Measurements from ENCODE around the gene N4BP3.
A peak's percentile ranks its signal among the peaks of the same experiment; 100 is the strongest.
"Not testable (repeated sequence)": the region's sequence is repeated elsewhere in the genome, so short reads cannot be mapped to it uniquely, and the experiment has no call there.

The N4BP3 gene

GRCh38 chr5:178074266-178074952, 38.9 kb upstream of the N4BP3 start:
- no peak overlapping the region for H3K4me3 ChIP-seq (ENCODE audit: low read depth, low read length)
- peak; percentile 7 for TF ChIP-seq CTCF (IDR thresholded peaks at IDR 0.05; ENCODE audit: insufficient read depth, low read depth, low read length, missing control alignments)
- DNase-seq (ENCODE audit: low read depth), result peak; percentile 24

DNA sequence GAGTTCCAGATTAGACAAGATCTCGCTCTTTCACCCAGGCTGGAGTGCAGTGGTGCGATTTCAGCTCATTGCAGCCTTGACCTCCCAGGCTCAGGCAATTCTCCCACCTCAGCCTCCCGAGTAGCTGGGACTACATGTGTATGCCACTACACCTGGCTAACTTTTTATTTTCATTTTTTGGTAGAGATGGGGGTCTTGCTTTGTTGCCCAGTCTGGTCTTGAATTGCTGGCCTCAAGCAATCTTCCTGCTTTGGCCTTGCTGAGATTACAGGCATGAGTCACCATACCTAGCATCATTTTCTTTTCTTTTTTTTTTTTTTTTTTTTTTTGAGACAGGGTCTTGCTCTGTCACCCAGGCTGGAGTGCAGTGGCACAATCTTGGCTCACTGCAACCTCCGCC, 36.4 kb upstream of the N4BP3 start:
- not testable (repeated sequence) for H3K4me3 ChIP-seq (ENCODE audit: low read depth, low read length); DNase-seq (ENCODE audit: low read depth)

DNA sequence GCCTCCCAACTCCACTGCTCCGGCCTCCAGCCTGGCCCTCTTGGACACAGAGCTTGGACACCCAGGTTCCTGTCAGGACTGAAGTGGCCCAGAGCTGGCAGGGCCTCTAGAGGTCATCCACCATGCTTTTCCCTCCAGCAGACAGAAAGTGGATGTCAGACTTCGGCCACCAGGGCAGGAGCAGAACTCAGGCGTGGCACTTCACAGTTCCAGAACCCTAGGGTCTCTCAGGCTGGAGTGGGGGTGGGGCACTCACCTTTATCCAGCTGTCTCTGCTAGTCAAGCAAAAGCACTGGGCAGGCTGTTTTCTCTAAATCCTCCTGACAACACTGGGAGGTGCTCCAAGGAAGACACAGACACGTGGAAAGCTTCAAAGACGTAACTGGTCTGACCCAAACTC, 35.6 kb upstream of the N4BP3 start:
- no peak overlapping the region for H3K4me3 ChIP-seq (ENCODE audit: low read depth, low read length)
- DNase-seq (ENCODE audit: low read depth), result no peak
- TF ChIP-seq CTCF (IDR thresholded peaks at IDR 0.05; ENCODE audit: insufficient read depth, low read depth, low read length, missing control alignments), result no peak

DNA sequence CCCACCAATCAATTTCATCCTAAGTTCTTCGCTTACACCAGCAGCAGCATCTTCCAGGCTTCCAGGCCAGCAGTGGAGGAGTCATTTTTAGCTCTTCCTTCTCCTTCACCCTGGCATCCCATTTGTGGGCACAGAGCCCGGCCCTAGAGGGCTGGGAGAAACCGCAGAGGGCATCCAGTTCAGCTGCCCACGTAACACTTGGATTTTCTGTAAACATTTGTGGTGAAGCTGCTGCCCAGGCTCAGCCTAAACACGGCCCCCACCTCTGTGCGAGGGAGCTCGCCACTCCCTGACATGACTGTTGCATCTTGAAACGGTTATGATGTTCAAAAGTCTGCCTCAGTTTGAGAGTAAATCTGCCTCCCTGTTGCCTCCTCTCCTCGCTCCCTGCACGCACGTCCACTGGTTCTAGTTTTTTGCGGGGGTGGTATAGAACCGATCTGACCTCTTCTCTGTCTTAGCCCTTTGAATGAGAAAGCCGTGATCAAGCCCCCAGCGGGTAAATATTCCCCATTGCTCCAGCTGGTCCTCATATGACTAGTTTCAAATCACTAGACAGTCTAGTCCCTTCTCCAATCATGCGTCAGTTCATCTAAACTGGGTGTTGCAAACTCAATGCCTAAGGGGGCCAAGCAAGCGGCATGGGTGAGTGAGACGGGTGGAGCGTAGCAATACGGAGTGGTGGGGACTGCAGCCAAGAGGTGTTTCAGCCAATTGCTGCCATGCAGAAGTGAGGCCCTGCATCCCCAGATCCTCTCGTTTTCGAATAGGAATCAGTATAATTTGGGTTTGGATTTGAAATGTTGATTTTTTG, 34.9 kb upstream of the N4BP3 start:
- no peak for DNase-seq (ENCODE audit: low read depth)
- H3K4me3 ChIP-seq (ENCODE audit: low read depth, low read length), result no peak overlapping the region
- no peak for TF ChIP-seq CTCF (IDR thresholded peaks at IDR 0.05; ENCODE audit: insufficient read depth, low read depth, low read length, missing control alignments)

DNA sequence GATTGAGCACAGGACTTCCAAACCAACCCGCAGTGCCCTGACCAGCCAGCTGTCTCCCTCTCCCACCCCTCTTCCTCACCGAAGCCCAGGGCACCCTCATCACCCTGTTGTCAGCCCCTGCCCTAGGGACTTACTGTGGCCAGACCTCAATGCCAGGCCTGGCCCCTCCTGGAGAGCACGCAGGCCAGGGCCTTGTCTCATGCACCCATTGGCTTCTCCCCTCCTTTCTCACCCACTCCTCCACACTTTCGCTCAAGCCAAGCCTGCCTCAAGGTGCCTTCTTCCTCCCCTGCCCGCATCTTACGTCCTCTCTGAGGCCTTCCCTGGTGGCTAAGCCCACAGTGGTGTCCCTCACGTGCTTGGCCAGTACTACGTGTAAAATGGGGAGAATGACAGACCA, 33.3 kb upstream of the N4BP3 start:
- TF ChIP-seq CTCF (IDR thresholded peaks at IDR 0.05; ENCODE audit: insufficient read depth, low read depth, low read length, missing control alignments), result no peak
- H3K4me3 ChIP-seq (ENCODE audit: low read depth, low read length), result no peak overlapping the region
- DNase-seq (ENCODE audit: low read depth), result no peak

DNA sequence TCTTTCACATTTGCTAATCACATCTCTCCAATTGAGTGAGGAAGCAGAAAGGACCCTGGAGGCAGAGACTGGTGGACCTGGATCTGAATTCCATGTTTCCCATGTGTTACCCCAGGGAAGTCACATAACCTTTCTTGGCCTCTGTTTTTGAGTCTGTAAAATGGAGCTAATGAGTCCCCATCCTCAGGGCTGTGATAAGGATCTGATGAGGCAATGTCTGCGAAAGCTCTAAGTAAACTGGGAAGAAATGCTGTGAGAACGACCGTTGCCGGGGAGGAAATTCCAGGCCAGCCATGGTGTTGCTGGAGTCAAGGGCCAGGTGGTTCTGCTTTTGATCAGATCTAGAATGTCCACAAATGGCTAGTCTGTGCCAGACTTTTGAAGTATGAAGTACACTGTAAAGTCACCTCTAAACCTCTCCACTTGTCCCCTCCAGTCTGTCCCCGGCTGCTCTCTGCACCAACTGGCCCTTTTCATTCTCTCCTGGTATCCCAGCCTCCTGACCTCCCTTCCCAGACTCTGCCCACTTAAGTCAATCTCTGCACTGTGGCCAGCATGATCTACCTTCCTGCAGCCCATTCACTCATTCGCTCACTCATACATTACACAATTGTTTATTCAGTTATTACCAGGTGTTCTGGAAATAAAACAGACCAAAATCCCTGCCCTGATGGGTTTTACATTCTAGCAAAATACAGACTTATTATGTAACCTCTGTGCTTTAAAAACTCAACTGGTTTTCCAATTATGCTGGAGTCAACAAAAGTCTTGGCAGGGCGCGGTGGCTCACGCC, 32.5 kb upstream of the N4BP3 start:
- DNase-seq (ENCODE audit: low read depth), result no peak
- no peak overlapping the region for H3K4me3 ChIP-seq (ENCODE audit: low read depth, low read length)
- TF ChIP-seq CTCF (IDR thresholded peaks at IDR 0.05; ENCODE audit: insufficient read depth, low read depth, low read length, missing control alignments), result no peak

All from GM12865 (cell line).